KG1 (cell line): Measurements from ENCODE around the gene ZMYM1.
"Not testable (repeated sequence)": the region's sequence is repeated elsewhere in the genome, so short reads cannot be mapped to it uniquely, and the experiment has no call there.

Source experiments
- DNase-seq: peaks from one replicate; lab custom pipeline; 2025; lab: John Stamatoyannopoulos, UW

ZMYM1 gene

GRCh38 chr1:35076426-35076825, 2.8 kb upstream of the ZMYM1 start:
- DNase-seq = not testable (repeated sequence)

GRCh38 chr1:35080171-35080854, 1.1 kb downstream of the ZMYM1 start:
- no peak for DNase-seq

- no peak for DNase-seq
Measured at GRCh38 chr1:35085421-35085820, 6.2 kb downstream of the ZMYM1 start.

GRCh38 chr1:35097224-35097623, 18.0 kb downstream of the ZMYM1 start:
- DNase-seq = peak; percentile 49

GRCh38 chr1:35111106-35111505, 31.9 kb downstream of the ZMYM1 start:
- DNase-seq = no peak

- no peak for DNase-seq
Measured at GRCh38 chr1:35112668-35113067, 33.5 kb downstream of the ZMYM1 start.

GRCh38 chr1:35115459-35116383, 36.5 kb downstream of the ZMYM1 start:
- no peak for DNase-seq

GRCh38 chr1:35120458-35121133, 41.4 kb downstream of the ZMYM1 start:
- no peak for DNase-seq

- no peak for DNase-seq
Measured at GRCh38 chr1:35122311-35122710, 43.1 kb downstream of the ZMYM1 start.

- no peak for DNase-seq
Measured at GRCh38 chr1:35126546-35126945, 47.4 kb downstream of the ZMYM1 start.

GRCh38 chr1:35129080-35129479, 49.9 kb downstream of the ZMYM1 start:
- DNase-seq = no peak

GRCh38 chr1:35136780-35137179, 57.6 kb downstream of the ZMYM1 start:
- DNase-seq = no peak

- DNase-seq = not testable (repeated sequence)
Measured at GRCh38 chr1:35137590-35137989, 58.4 kb downstream of the ZMYM1 start.

- not testable (repeated sequence) for DNase-seq
Measured at GRCh38 chr1:35142294-35142693, 63.1 kb downstream of the ZMYM1 start.

- not testable (repeated sequence) for DNase-seq
Measured at GRCh38 chr1:35142728-35143127, 63.5 kb downstream of the ZMYM1 start.

- DNase-seq = no peak
Measured at GRCh38 chr1:35143737-35144508, 64.7 kb downstream of the ZMYM1 start.

GRCh38 chr1:35145892-35146549, 66.8 kb downstream of the ZMYM1 start:
- DNase-seq = not testable (repeated sequence)

GRCh38 chr1:35151220-35151619, 72.0 kb downstream of the ZMYM1 start:
- no peak for DNase-seq

GRCh38 chr1:35164893-35165292, 85.7 kb downstream of the ZMYM1 start:
- no peak for DNase-seq
